ENCODE results near the gene TAP2.

The TAP2 gene

DNA sequence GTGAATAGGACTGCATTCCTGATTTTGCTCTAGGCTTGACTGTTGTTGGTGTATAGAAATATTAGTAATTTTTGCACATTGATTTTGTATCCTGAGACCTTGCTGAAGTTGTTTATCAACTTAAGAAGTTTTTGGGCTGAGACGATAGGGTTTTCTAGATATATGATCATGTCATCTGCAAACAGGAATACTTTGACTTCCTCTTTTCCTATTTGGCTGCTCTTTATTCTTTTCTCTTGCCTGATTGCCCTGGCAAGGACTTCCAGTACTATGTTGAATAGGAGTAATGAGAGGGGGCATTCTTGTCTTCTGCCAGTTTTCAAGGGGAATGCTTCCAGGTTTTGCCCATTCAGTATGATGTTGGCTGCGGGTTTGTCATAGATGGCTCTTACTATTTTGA lies 35.1 kb downstream of the TAP2 start:
- H2BK120ac ChIP-seq (ENCODE audit: low read depth, low read length): no peak overlapping the region
- no peak overlapping the region for H3K23ac ChIP-seq (ENCODE audit: low read length)
- H2BK15ac ChIP-seq (replicated peaks; ENCODE audit: low read depth): no peak overlapping the region
- H2AK5ac ChIP-seq (ENCODE audit: low read length): no peak overlapping the region
- H4K5ac ChIP-seq (ENCODE audit: low read length): no peak overlapping the region
- no CpG with 5 or more reads among the region's 2 CpGs for WGBS (ENCODE audit: extremely low coverage, insufficient coverage, low lambda C conversion rate)
- H3K56ac ChIP-seq (ENCODE audit: low read length): no peak overlapping the region
- no peak overlapping the region for H3K27ac ChIP-seq (ENCODE audit: low read depth, low read length)
- no peaks in the 10 kb centered on the region for H3K4me1 ChIP-seq (ENCODE audit: control insufficient read depth, low read depth, low read length)
- H3K79me2 ChIP-seq (ENCODE audit: control insufficient read depth, insufficient read depth, low read length): no peaks in the 10 kb centered on the region
- H4K8ac ChIP-seq (ENCODE audit: low read depth, low read length): no peak overlapping the region
- no peak overlapping the region for H2BK5ac ChIP-seq (ENCODE audit: low read length)
- H3K36me3 ChIP-seq (ENCODE audit: control insufficient read depth, insufficient read depth, low read length): no peaks in the 10 kb centered on the region
- no peak overlapping the region for H3K18ac ChIP-seq (ENCODE audit: low read length)
- H3K27me3 ChIP-seq (ENCODE audit: insufficient read depth, low read length, poor library complexity): no peaks in the 10 kb centered on the region
- H3K4me3 ChIP-seq (ENCODE audit: low read length): no peak overlapping the region
- no peak for DNase-seq
- H3K9ac ChIP-seq (ENCODE audit: low read length): no peak overlapping the region
- no peak overlapping the region for H3K4ac ChIP-seq (ENCODE audit: low read depth, low read length)
- H3K79me1 ChIP-seq (ENCODE audit: low read length): no peaks in the 10 kb centered on the region
- no peak overlapping the region for H3K4me2 ChIP-seq (ENCODE audit: low read length)

DNA sequence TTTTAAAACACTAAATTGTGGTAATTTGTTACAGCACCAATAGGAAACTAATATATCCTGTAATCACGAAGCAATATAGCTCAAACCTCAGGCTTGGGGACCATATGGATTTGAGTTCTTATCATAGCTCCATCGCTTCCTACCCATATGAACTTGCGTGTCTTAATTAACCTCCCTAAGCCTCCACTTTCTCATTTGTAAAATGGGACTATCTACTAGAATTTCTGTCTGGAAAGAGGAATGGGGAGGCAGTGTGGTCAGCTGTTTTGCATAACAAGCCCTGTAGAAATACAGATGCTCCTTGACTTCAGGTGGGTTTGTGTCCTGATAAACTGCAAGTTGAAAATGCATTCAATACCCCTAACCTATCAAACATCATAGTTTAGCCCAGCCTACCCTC lies 38.8 kb downstream of the TAP2 start:
- no peak for DNase-seq
- no CpG with 5 or more reads among the region's 3 CpGs for WGBS (ENCODE audit: extremely low coverage, insufficient coverage, low lambda C conversion rate)
- Histone ChIP-seq H2BK5ac (ENCODE audit: low read length) (no peak overlapping the region), H3K4me3 (ENCODE audit: low read length) (no peak overlapping the region), H3K4me1 (ENCODE audit: control insufficient read depth, low read depth, low read length) (no peaks in the 10 kb centered on the region), H3K27ac (ENCODE audit: low read depth, low read length) (no peak overlapping the region), H2BK120ac (ENCODE audit: low read depth, low read length) (no peak overlapping the region), H3K23ac (ENCODE audit: low read length) (no peak overlapping the region), H4K5ac (ENCODE audit: low read length) (no peak overlapping the region), H3K4ac (ENCODE audit: low read depth, low read length) (no peak overlapping the region), H3K79me2 (ENCODE audit: control insufficient read depth, insufficient read depth, low read length) (no peaks in the 10 kb centered on the region), H3K56ac (ENCODE audit: low read length) (no peak overlapping the region), H3K9ac (ENCODE audit: low read length) (no peak overlapping the region), H2AK5ac (ENCODE audit: low read length) (no peak overlapping the region), H3K79me1 (ENCODE audit: low read length) (no peaks in the 10 kb centered on the region), H3K18ac (ENCODE audit: low read length) (no peak overlapping the region), H2BK15ac (replicated peaks; ENCODE audit: low read depth) (no peak overlapping the region), H4K8ac (ENCODE audit: low read depth, low read length) (no peak overlapping the region), H3K36me3 (ENCODE audit: control insufficient read depth, insufficient read depth, low read length) (no peaks in the 10 kb centered on the region), H3K4me2 (ENCODE audit: low read length) (no peak overlapping the region), H3K27me3 (ENCODE audit: insufficient read depth, low read length, poor library complexity) (no peaks in the 10 kb centered on the region)

DNA sequence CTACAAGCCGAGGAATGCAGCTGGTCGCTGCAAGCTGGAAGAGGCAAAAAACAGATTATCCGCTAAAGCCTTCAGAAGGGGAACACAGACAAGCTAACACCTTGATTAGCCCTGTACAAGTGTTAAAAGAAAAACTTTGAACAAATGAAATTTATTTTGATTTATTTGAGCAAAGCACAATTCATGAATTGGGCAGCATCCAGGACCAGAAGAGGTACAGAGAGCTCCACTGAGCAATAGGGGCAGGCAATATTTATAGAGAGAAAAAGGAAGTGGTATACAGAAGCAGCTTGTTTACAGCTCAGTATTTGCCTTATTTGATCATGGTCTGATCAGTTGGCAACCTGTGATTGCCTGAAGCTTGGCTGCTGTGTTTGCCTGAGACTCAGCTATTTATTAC lies 39.4 kb downstream of the TAP2 start:
- H4K8ac ChIP-seq (ENCODE audit: low read depth, low read length): no peak overlapping the region
- no peak overlapping the region for H4K5ac ChIP-seq (ENCODE audit: low read length)
- no peaks in the 10 kb centered on the region for H3K4me1 ChIP-seq (ENCODE audit: control insufficient read depth, low read depth, low read length)
- H3K18ac ChIP-seq (ENCODE audit: low read length): no peak overlapping the region
- WGBS (ENCODE audit: extremely low coverage, insufficient coverage, low lambda C conversion rate): no CpG with 5 or more reads among the region's 3 CpGs
- H2BK120ac ChIP-seq (ENCODE audit: low read depth, low read length): no peak overlapping the region
- H3K79me1 ChIP-seq (ENCODE audit: low read length): no peaks in the 10 kb centered on the region
- H3K9ac ChIP-seq (ENCODE audit: low read length): no peak overlapping the region
- no peaks in the 10 kb centered on the region for H3K36me3 ChIP-seq (ENCODE audit: control insufficient read depth, insufficient read depth, low read length)
- H3K23ac ChIP-seq (ENCODE audit: low read length): no peak overlapping the region
- no peak overlapping the region for H3K27ac ChIP-seq (ENCODE audit: low read depth, low read length)
- H3K4me3 ChIP-seq (ENCODE audit: low read length): no peak overlapping the region
- H2BK15ac ChIP-seq (replicated peaks; ENCODE audit: low read depth): no peak overlapping the region
- H2AK5ac ChIP-seq (ENCODE audit: low read length): no peak overlapping the region
- DNase-seq: no peak
- H3K4me2 ChIP-seq (ENCODE audit: low read length): no peak overlapping the region
- H3K27me3 ChIP-seq (ENCODE audit: insufficient read depth, low read length, poor library complexity): no peaks in the 10 kb centered on the region
- H3K4ac ChIP-seq (ENCODE audit: low read depth, low read length): no peak overlapping the region
- no peaks in the 10 kb centered on the region for H3K79me2 ChIP-seq (ENCODE audit: control insufficient read depth, insufficient read depth, low read length)
- H2BK5ac ChIP-seq (ENCODE audit: low read length): no peak overlapping the region
- H3K56ac ChIP-seq (ENCODE audit: low read length): no peak overlapping the region

DNA sequence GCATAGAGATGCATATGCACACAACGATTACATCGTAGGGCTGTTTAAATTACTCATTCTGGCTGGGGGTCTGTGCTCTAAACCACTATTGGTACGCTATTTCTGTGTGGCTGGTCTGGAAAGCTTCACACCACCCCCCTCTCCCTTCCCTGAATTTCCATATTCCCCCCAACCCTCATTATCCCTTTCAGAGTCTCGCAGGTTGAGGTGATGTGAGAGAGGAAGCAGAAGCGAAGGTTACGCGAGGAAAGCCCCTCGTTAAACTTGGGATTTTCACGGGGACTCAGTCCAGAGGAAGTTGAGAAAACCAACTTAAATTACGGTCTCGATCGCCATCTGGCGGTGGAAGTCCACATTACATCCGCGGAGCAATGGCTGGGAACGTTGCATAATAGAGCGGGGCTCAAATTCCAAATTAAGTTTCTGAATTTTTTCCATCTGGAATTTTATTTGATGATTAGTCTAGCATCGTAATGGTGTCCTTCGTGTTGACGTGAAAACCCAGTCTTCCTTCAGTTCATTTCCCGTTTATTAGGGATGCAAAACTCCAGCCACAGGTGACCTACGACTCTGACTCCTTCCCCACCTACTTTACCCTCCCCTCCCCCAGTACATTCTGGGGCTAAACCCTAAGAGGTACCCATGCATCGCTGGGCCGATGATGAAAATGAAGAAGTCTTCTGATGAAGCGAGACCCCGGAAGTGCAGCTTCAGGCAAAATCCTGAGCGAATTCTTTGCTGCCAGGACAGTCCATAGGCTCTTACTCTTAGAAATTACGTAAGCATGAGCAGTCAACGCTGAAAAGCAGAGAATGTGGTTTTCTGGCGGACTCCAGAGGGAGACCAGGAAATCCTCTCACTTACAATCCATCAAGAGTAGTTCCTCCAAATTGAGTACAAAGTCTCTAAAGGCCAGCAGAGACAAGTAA lies 41.4 kb downstream of the TAP2 start:
- H3K79me2 ChIP-seq (ENCODE audit: control insufficient read depth, insufficient read depth, low read length): no peaks in the 10 kb centered on the region
- no peak overlapping the region for H2BK15ac ChIP-seq (replicated peaks; ENCODE audit: low read depth)
- H4K5ac ChIP-seq (ENCODE audit: low read length): no peak overlapping the region
- no peaks in the 10 kb centered on the region for H3K27me3 ChIP-seq (ENCODE audit: insufficient read depth, low read length, poor library complexity)
- peak overlapping the region; percentile 42 for H3K9ac ChIP-seq (ENCODE audit: low read length)
- H2BK120ac ChIP-seq (ENCODE audit: low read depth, low read length): no peak overlapping the region
- peak overlapping the region; percentile 65 for H3K4me2 ChIP-seq (ENCODE audit: low read length)
- no peak overlapping the region for H3K27ac ChIP-seq (ENCODE audit: low read depth, low read length)
- no peak overlapping the region for H3K4me3 ChIP-seq (ENCODE audit: low read length)
- no peaks in the 10 kb centered on the region for H3K4me1 ChIP-seq (ENCODE audit: control insufficient read depth, low read depth, low read length)
- WGBS (ENCODE audit: extremely low coverage, insufficient coverage, low lambda C conversion rate): no CpG with 5 or more reads among the region's 30 CpGs
- peak overlapping the region; percentile 17 for H3K56ac ChIP-seq (ENCODE audit: low read length)
- H4K8ac ChIP-seq (ENCODE audit: low read depth, low read length): no peak overlapping the region
- H3K79me1 ChIP-seq (ENCODE audit: low read length): no peaks in the 10 kb centered on the region
- no peak overlapping the region for H3K23ac ChIP-seq (ENCODE audit: low read length)
- H2BK5ac ChIP-seq (ENCODE audit: low read length): no peak overlapping the region
- no peaks in the 10 kb centered on the region for H3K36me3 ChIP-seq (ENCODE audit: control insufficient read depth, insufficient read depth, low read length)
- H2AK5ac ChIP-seq (ENCODE audit: low read length): no peak overlapping the region
- H3K18ac ChIP-seq (ENCODE audit: low read length): no peak overlapping the region
- peak; percentile 64 for DNase-seq
- no peak overlapping the region for H3K4ac ChIP-seq (ENCODE audit: low read depth, low read length)

DNA sequence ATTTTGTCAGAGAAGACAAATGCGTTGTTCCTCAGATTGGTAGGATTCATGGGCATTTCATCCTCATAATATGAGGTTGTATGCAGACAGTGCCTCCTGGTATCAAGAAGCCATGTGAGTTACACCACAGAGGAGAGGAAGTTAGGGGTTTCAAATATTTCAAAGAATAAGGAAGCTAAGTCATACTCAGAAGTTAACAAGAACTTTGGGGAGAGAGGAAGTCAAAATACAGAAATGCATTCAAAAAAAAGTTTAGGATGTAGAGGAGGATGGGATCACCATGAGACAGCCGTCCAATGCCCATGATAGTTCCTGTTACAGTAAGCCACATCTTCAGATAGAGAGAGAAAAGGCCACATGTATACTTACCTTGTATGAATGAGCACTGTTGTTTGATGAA lies 44.0 kb downstream of the TAP2 start:
- no CpG with 5 or more reads among the region's 2 CpGs for WGBS (ENCODE audit: extremely low coverage, insufficient coverage, low lambda C conversion rate)
- H3K18ac ChIP-seq (ENCODE audit: low read length): no peak overlapping the region
- no peak overlapping the region for H2BK5ac ChIP-seq (ENCODE audit: low read length)
- H3K56ac ChIP-seq (ENCODE audit: low read length): no peak overlapping the region
- no peak overlapping the region for H3K4ac ChIP-seq (ENCODE audit: low read depth, low read length)
- no peaks in the 10 kb centered on the region for H3K27me3 ChIP-seq (ENCODE audit: insufficient read depth, low read length, poor library complexity)
- no peak overlapping the region for H3K4me2 ChIP-seq (ENCODE audit: low read length)
- DNase-seq: no peak
- no peak overlapping the region for H3K27ac ChIP-seq (ENCODE audit: low read depth, low read length)
- no peaks in the 10 kb centered on the region for H3K79me2 ChIP-seq (ENCODE audit: control insufficient read depth, insufficient read depth, low read length)
- no peak overlapping the region for H2BK15ac ChIP-seq (replicated peaks; ENCODE audit: low read depth)
- H3K79me1 ChIP-seq (ENCODE audit: low read length): no peaks in the 10 kb centered on the region
- H3K4me3 ChIP-seq (ENCODE audit: low read length): no peak overlapping the region
- H3K9ac ChIP-seq (ENCODE audit: low read length): no peak overlapping the region
- no peak overlapping the region for H4K8ac ChIP-seq (ENCODE audit: low read depth, low read length)
- no peak overlapping the region for H2AK5ac ChIP-seq (ENCODE audit: low read length)
- no peaks in the 10 kb centered on the region for H3K36me3 ChIP-seq (ENCODE audit: control insufficient read depth, insufficient read depth, low read length)
- H3K4me1 ChIP-seq (ENCODE audit: control insufficient read depth, low read depth, low read length): no peaks in the 10 kb centered on the region
- H3K23ac ChIP-seq (ENCODE audit: low read length): no peak overlapping the region
- no peak overlapping the region for H2BK120ac ChIP-seq (ENCODE audit: low read depth, low read length)
- no peak overlapping the region for H4K5ac ChIP-seq (ENCODE audit: low read length)
